ENCODE measurements around the gene ZNF593. TPM values are rescaled to one million over a fixed set of nuclear protein-coding genes. Genes with fewer than 3 reads are reported as not detected.

ZNF593 gene
- polyA plus RNA-seq, 2 donors: 42.3 to 63.3 TPM

- 65% methylated on average over 5 of the region's 5 CpGs for WGBS, 2 donors
- Histone ChIP-seq H3K27ac (ENCODE audit: low read depth in 2 of 2, low read length in 1 of 2) (peak within 1 kb of the TSS; percentile 63 to 87), H3K4me3 (ENCODE audit: low read depth in 1 of 2, low read length in 2 of 2) (peak within 1 kb of the TSS; percentile 80 to 94), H3K9me3 (ENCODE audit: control insufficient read depth in 2 of 2, insufficient read depth in 1 of 2, low read depth in 1 of 2, low read length in 1 of 2) (no peaks in the 10 kb centered on the region), H3K4me1 (ENCODE audit: control insufficient read depth in 2 of 2, insufficient read depth in 2 of 2, low read length in 1 of 2) (peaks cover 0 to 12% of the 10 kb centered on the region in 2 donors), H3K36me3 (ENCODE audit: control insufficient read depth in 2 of 2, insufficient read depth in 2 of 2, low read length in 1 of 2) (peaks cover 0 to 3% of the 10 kb centered on the region in 2 donors), H3K27me3 (ENCODE audit: control insufficient read depth in 1 of 2, insufficient read depth in 2 of 2, low read length in 2 of 2) (no peaks in the 10 kb centered on the region)
Measured at GRCh38 chr1:26168410-26169197, 1.1 kb upstream of the ZNF593 start, which contains the start of gene C1orf232. Gene C1orf232, minus strand, starts transcription at chr1:26168963. Its CDS starts 464 bp downstream, at chr1:26168499.

- Histone ChIP-seq H3K36me3 (ENCODE audit: control insufficient read depth in 2 of 2, insufficient read depth in 2 of 2, low read length in 1 of 2) (peaks cover 0 to 3% of the 10 kb centered on the region in 2 donors), H3K27me3 (ENCODE audit: control insufficient read depth in 1 of 2, insufficient read depth in 2 of 2, low read length in 2 of 2) (no peaks in the 10 kb centered on the region), H3K27ac (ENCODE audit: low read depth in 2 of 2, low read length in 1 of 2) (peak overlapping the region in 1 of 2 donors; percentile 38), H3K4me3 (ENCODE audit: low read depth in 1 of 2, low read length in 2 of 2) (no peak overlapping the region), H3K4me1 (ENCODE audit: control insufficient read depth in 2 of 2, insufficient read depth in 2 of 2, low read length in 1 of 2) (peaks cover 0 to 11% of the 10 kb centered on the region in 2 donors), H3K9me3 (ENCODE audit: control insufficient read depth in 2 of 2, insufficient read depth in 1 of 2, low read depth in 1 of 2, low read length in 1 of 2) (no peaks in the 10 kb centered on the region)
- WGBS, 2 donors: 63 to 65% methylated on average over 4 of the region's 4 CpGs
Measured at GRCh38 chr1:26169198-26169554, 532 bp upstream of the ZNF593 start.

GRCh38 chr1:26170472-26170821 is 739 bp downstream of the ZNF593 start:
- no peaks in the 10 kb centered on the region for H3K27me3 ChIP-seq (ENCODE audit: control insufficient read depth in 1 of 2, insufficient read depth in 2 of 2, low read length in 2 of 2)
- peaks cover 0 to 3% of the 10 kb centered on the region in 2 donors for H3K36me3 ChIP-seq (ENCODE audit: control insufficient read depth in 2 of 2, insufficient read depth in 2 of 2, low read length in 1 of 2)
- H3K4me3 ChIP-seq (ENCODE audit: low read depth in 1 of 2, low read length in 2 of 2): peak overlapping the region; percentile 80 to 94
- WGBS, 2 donors: 57 to 61% methylated on average over 9 of the region's 9 CpGs
- peaks cover 0 to 11% of the 10 kb centered on the region in 2 donors for H3K4me1 ChIP-seq (ENCODE audit: control insufficient read depth in 2 of 2, insufficient read depth in 2 of 2, low read length in 1 of 2)
- H3K27ac ChIP-seq (ENCODE audit: low read depth in 2 of 2, low read length in 1 of 2): peak overlapping the region in 1 of 2 donors; percentile 87
- H3K9me3 ChIP-seq (ENCODE audit: control insufficient read depth in 2 of 2, insufficient read depth in 1 of 2, low read depth in 1 of 2, low read length in 1 of 2): no peaks in the 10 kb centered on the region

GRCh38 chr1:26171084-26172072 is 1.7 kb downstream of the ZNF593 start, which contains the start of gene ZNF593OS:
Gene ZNF593OS, minus strand, starts transcription at chr1:26171832. Its CDS starts 171 bp downstream, at chr1:26171661.
- H3K36me3 ChIP-seq (ENCODE audit: control insufficient read depth in 2 of 2, insufficient read depth in 2 of 2, low read length in 1 of 2): peaks cover 0 to 3% of the 10 kb centered on the region in 2 donors
- 90 to 93% methylated on average over 34 of the region's 34 CpGs for WGBS, 2 donors

GRCh38 chr1:26175346-26175745 is 5.6 kb downstream of the ZNF593 start:
- Histone ChIP-seq H3K27me3 (ENCODE audit: control insufficient read depth in 1 of 2, insufficient read depth in 2 of 2, low read length in 2 of 2) (no peaks in the 10 kb centered on the region), H3K36me3 (ENCODE audit: control insufficient read depth in 2 of 2, insufficient read depth in 2 of 2, low read length in 1 of 2) (peaks cover 0 to 3% of the 10 kb centered on the region in 2 donors), H3K27ac (ENCODE audit: low read depth in 2 of 2, low read length in 1 of 2) (no peak overlapping the region), H3K4me1 (ENCODE audit: control insufficient read depth in 2 of 2, insufficient read depth in 2 of 2, low read length in 1 of 2) (peaks cover under 1 to 11% of the 10 kb centered on the region in 2 donors), H3K4me3 (ENCODE audit: low read depth in 1 of 2, low read length in 2 of 2) (no peak overlapping the region), H3K9me3 (ENCODE audit: control insufficient read depth in 2 of 2, insufficient read depth in 1 of 2, low read depth in 1 of 2, low read length in 1 of 2) (no peaks in the 10 kb centered on the region)
- 89 to 94% methylated on average over 8 of the region's 8 CpGs for WGBS, 2 donors

More at GRCh38 chr1:26171084-26172072, 1.7 kb downstream of the ZNF593 start, which contains the start of gene ZNF593OS:
- peaks cover 0 to 11% of the 10 kb centered on the region in 2 donors for H3K4me1 ChIP-seq (ENCODE audit: control insufficient read depth in 2 of 2, insufficient read depth in 2 of 2, low read length in 1 of 2)
- H3K9me3 ChIP-seq (ENCODE audit: control insufficient read depth in 2 of 2, insufficient read depth in 1 of 2, low read depth in 1 of 2, low read length in 1 of 2): no peaks in the 10 kb centered on the region
- H3K27ac ChIP-seq (ENCODE audit: low read depth in 2 of 2, low read length in 1 of 2): no peak within 1 kb of the TSS
- no peaks in the 10 kb centered on the region for H3K27me3 ChIP-seq (ENCODE audit: control insufficient read depth in 1 of 2, insufficient read depth in 2 of 2, low read length in 2 of 2)
- peak within 1 kb of the TSS in 1 of 2 donors; percentile 80 for H3K4me3 ChIP-seq (ENCODE audit: low read depth in 1 of 2, low read length in 2 of 2)

GRCh38 chr1:26177182-26177684 is 7.5 kb downstream of the ZNF593 start, which contains the start of gene CNKSR1:
Gene CNKSR1, plus strand, starts transcription at chr1:26177491. Its CDS starts 57 bp downstream, at chr1:26177548.
- WGBS, 2 donors: 30 to 31% methylated on average over 21 of the region's 21 CpGs
- Histone ChIP-seq H3K9me3 (ENCODE audit: control insufficient read depth in 2 of 2, insufficient read depth in 1 of 2, low read depth in 1 of 2, low read length in 1 of 2) (no peaks in the 10 kb centered on the region), H3K27ac (ENCODE audit: low read depth in 2 of 2, low read length in 1 of 2) (peak within 1 kb of the TSS; percentile 77 to 91), H3K4me3 (ENCODE audit: low read depth in 1 of 2, low read length in 2 of 2) (peak within 1 kb of the TSS; percentile 51 to 58), H3K36me3 (ENCODE audit: control insufficient read depth in 2 of 2, insufficient read depth in 2 of 2, low read length in 1 of 2) (peaks cover 0 to 6% of the 10 kb centered on the region in 2 donors), H3K27me3 (ENCODE audit: control insufficient read depth in 1 of 2, insufficient read depth in 2 of 2, low read length in 2 of 2) (no peaks in the 10 kb centered on the region), H3K4me1 (ENCODE audit: control insufficient read depth in 2 of 2, insufficient read depth in 2 of 2, low read length in 1 of 2) (peaks cover 4 to 7% of the 10 kb centered on the region in 2 donors)

- Histone ChIP-seq H3K4me1 (ENCODE audit: control insufficient read depth in 2 of 2, insufficient read depth in 2 of 2, low read length in 1 of 2) (peaks cover 4 to 8% of the 10 kb centered on the region in 2 donors), H3K36me3 (ENCODE audit: control insufficient read depth in 2 of 2, insufficient read depth in 2 of 2, low read length in 1 of 2) (peaks cover 0 to 22% of the 10 kb centered on the region in 2 donors), H3K27me3 (ENCODE audit: control insufficient read depth in 1 of 2, insufficient read depth in 2 of 2, low read length in 2 of 2) (no peaks in the 10 kb centered on the region), H3K4me3 (ENCODE audit: low read depth in 1 of 2, low read length in 2 of 2) (no peak overlapping the region), H3K9me3 (ENCODE audit: control insufficient read depth in 2 of 2, insufficient read depth in 1 of 2, low read depth in 1 of 2, low read length in 1 of 2) (no peaks in the 10 kb centered on the region), H3K27ac (ENCODE audit: low read depth in 2 of 2, low read length in 1 of 2) (peak overlapping the region in 1 of 2 donors; percentile 36)
- WGBS, 2 donors: 73 to 86% methylated on average over 4 of the region's 4 CpGs
Measured at GRCh38 chr1:26180010-26180506, 10.3 kb downstream of the ZNF593 start.

- Histone ChIP-seq H3K9me3 (ENCODE audit: control insufficient read depth in 2 of 2, insufficient read depth in 1 of 2, low read depth in 1 of 2, low read length in 1 of 2) (no peaks in the 10 kb centered on the region), H3K36me3 (ENCODE audit: control insufficient read depth in 2 of 2, insufficient read depth in 2 of 2, low read length in 1 of 2) (peaks cover 0 to 27% of the 10 kb centered on the region in 2 donors), H3K27me3 (ENCODE audit: control insufficient read depth in 1 of 2, insufficient read depth in 2 of 2, low read length in 2 of 2) (no peaks in the 10 kb centered on the region), H3K4me1 (ENCODE audit: control insufficient read depth in 2 of 2, insufficient read depth in 2 of 2, low read length in 1 of 2) (peaks cover 4 to 8% of the 10 kb centered on the region in 2 donors), H3K4me3 (ENCODE audit: low read depth in 1 of 2, low read length in 2 of 2) (no peak overlapping the region), H3K27ac (ENCODE audit: low read depth in 2 of 2, low read length in 1 of 2) (peak overlapping the region; percentile 62 to 71)
- WGBS, 2 donors: 54 to 66% methylated on average over 9 of the region's 9 CpGs
Measured at GRCh38 chr1:26181586-26182382, 12.1 kb downstream of the ZNF593 start.

All from esophagus (tissue), 2 donors.